Calu3 (cell line): Measurements from ENCODE around the gene ACP5. TPM values are rescaled to one million over a fixed set of nuclear protein-coding genes. Genes with fewer than 3 reads are reported as not detected.

ENCODE experiments used
- BruUV-seq: library from RNA; stranded (reverse); fragments of 400-500 nt; replicated peaks from 2 replicates; lab custom pipeline; 2021; lab: Mats Ljungman, UMichigan
- CTCF ChIA-PET: fragments of 300-600 bp; sonication (Branson Sonifier 250); formaldehyde crosslinking; loops from one replicate; lab custom pipeline; 2022; ENCODE audit warnings: antibody characterized with exemption; lab: Charles Lee
- DNase-seq: peaks from one replicate; pipeline ENCODE4 v3.0.0; 2022
- H3K27ac Mint-ChIP-seq: one replicate; pipeline ENCODE4 v1.8.0; 2022; ENCODE audit warnings: mixed read lengths; ENCODE audit not compliant: unreplicated experiment
- H3K27me3 Mint-ChIP-seq: one replicate; pipeline ENCODE4 v1.8.0; 2022; ENCODE audit warnings: mixed read lengths; ENCODE audit not compliant: unreplicated experiment
- H3K36me3 Mint-ChIP-seq: one replicate; pipeline ENCODE4 v1.8.0; 2022; ENCODE audit warnings: mild to moderate bottlenecking, moderate library complexity, mixed read lengths; ENCODE audit not compliant: insufficient read depth, unreplicated experiment
- H3K4me1 Mint-ChIP-seq: one replicate; pipeline ENCODE4 v1.8.0; 2022; ENCODE audit warnings: mild to moderate bottlenecking, low read depth, mixed read lengths; ENCODE audit not compliant: unreplicated experiment
- H3K4me3 Mint-ChIP-seq: one replicate; pipeline ENCODE4 v1.8.0; 2022; ENCODE audit warnings: mild to moderate bottlenecking, low read depth, moderate library complexity, mixed read lengths; ENCODE audit not compliant: unreplicated experiment
- H3K9me3 Mint-ChIP-seq: one replicate; pipeline ENCODE4 v1.8.0; 2022; ENCODE audit warnings: low read depth, mixed read lengths; ENCODE audit not compliant: unreplicated experiment
- CTCF ChIP-seq: fragments of 200-600 bp; IDR thresholded peaks from one replicate; pipeline ENCODE4 v1.8.0; 2022; ENCODE audit warnings: antibody characterized with exemption; ENCODE audit not compliant: unreplicated experiment
- intact Hi-C: fragments of 100-400 bp; cut with micrococcal nuclease; formaldehyde crosslinking; loops from one replicate; pipeline ENCODE4 v1.10.0; 2022; ENCODE audit not compliant: unreplicated experiment
- total RNA-seq: library from RNA; stranded (reverse); gene quantifications from 2 replicates; pipeline ENCODE4 v1.2.3, GENCODE V29; 2022

Gene ACP5
- total RNA-seq, 1 experiment from 2014 or later: 0.94 TPM

- Mint-ChIP-seq H3K4me1 (peaks cover 6% of the 10 kb centered on the region), H3K9me3 (peaks cover 6% of the 10 kb centered on the region), H3K27ac (no peak overlapping the region), H3K36me3 (peaks cover 39% of the 10 kb centered on the region), H3K4me3 (no peak overlapping the region), H3K27me3 (no peaks in the 10 kb centered on the region)
- DNase-seq: no peak
- intact Hi-C loops: no loop called here
- CTCF ChIA-PET: no interaction called here
- BruUV-seq: no TSS peak
- no peak for TF ChIP-seq CTCF
Measured at GRCh38 chr19:11620553-11620952, 43.1 kb upstream of the ACP5 start.

- H3K4me1 Mint-ChIP-seq: no peaks in the 10 kb centered on the region
- no peaks in the 10 kb centered on the region for H3K27me3 Mint-ChIP-seq
- H3K9me3 Mint-ChIP-seq: peaks cover 6% of the 10 kb centered on the region
- intact Hi-C loops: no loop called here
- BruUV-seq: no TSS peak
- no peak for DNase-seq
- CTCF ChIA-PET: no interaction called here
- no peak overlapping the region for H3K27ac Mint-ChIP-seq
- no peak overlapping the region for H3K4me3 Mint-ChIP-seq
- H3K36me3 Mint-ChIP-seq: peaks cover 50% of the 10 kb centered on the region
- TF ChIP-seq CTCF: no peak
Measured at GRCh38 chr19:11617180-11618062, 40.0 kb upstream of the ACP5 start.

GRCh38 chr19:11612816-11613511, 35.5 kb upstream of the ACP5 start:
- CTCF ChIA-PET: no interaction called here
- no peaks in the 10 kb centered on the region for H3K4me1 Mint-ChIP-seq
- no peaks in the 10 kb centered on the region for H3K27me3 Mint-ChIP-seq
- no peak overlapping the region for H3K4me3 Mint-ChIP-seq
- intact Hi-C loops: no loop called here
- no TSS peak for BruUV-seq
- H3K27ac Mint-ChIP-seq: peak overlapping the region; percentile 74
- TF ChIP-seq CTCF: no peak
- no peak for DNase-seq
- no peaks in the 10 kb centered on the region for H3K9me3 Mint-ChIP-seq
- peaks cover 33% of the 10 kb centered on the region for H3K36me3 Mint-ChIP-seq

- DNase-seq: no peak
- H3K9me3 Mint-ChIP-seq: peaks cover 2% of the 10 kb centered on the region
- intact Hi-C loops: no loop called here
- peaks cover 43% of the 10 kb centered on the region for H3K36me3 Mint-ChIP-seq
- no peak for TF ChIP-seq CTCF
- no TSS peak for BruUV-seq
- H3K4me1 Mint-ChIP-seq: no peaks in the 10 kb centered on the region
- no peak overlapping the region for H3K4me3 Mint-ChIP-seq
- H3K27ac Mint-ChIP-seq: no peak overlapping the region
- H3K27me3 Mint-ChIP-seq: no peaks in the 10 kb centered on the region
- CTCF ChIA-PET: no interaction called here
Measured at GRCh38 chr19:11611730-11612129, 34.3 kb upstream of the ACP5 start.
